NCI-H774 (cell line): ENCODE results near the gene LBHD1.
"Not testable (repeated sequence)": the region's sequence is repeated elsewhere in the genome, so short reads cannot be mapped to it uniquely, and the experiment has no call there.

Experiments
- DNase-seq: peaks from one replicate; lab custom pipeline; 2025; lab: John Stamatoyannopoulos, UW

LBHD1 gene

GRCh38 chr11:62664405-62665074, 7.5 kb downstream of the LBHD1 start:
- peak; percentile 65 for DNase-seq

- DNase-seq, result no peak
Observed at GRCh38 chr11:62656796-62657429, 15.2 kb downstream of the LBHD1 start.

- DNase-seq, result no peak
Observed at GRCh38 chr11:62654297-62654696, 17.8 kb downstream of the LBHD1 start.

DNA sequence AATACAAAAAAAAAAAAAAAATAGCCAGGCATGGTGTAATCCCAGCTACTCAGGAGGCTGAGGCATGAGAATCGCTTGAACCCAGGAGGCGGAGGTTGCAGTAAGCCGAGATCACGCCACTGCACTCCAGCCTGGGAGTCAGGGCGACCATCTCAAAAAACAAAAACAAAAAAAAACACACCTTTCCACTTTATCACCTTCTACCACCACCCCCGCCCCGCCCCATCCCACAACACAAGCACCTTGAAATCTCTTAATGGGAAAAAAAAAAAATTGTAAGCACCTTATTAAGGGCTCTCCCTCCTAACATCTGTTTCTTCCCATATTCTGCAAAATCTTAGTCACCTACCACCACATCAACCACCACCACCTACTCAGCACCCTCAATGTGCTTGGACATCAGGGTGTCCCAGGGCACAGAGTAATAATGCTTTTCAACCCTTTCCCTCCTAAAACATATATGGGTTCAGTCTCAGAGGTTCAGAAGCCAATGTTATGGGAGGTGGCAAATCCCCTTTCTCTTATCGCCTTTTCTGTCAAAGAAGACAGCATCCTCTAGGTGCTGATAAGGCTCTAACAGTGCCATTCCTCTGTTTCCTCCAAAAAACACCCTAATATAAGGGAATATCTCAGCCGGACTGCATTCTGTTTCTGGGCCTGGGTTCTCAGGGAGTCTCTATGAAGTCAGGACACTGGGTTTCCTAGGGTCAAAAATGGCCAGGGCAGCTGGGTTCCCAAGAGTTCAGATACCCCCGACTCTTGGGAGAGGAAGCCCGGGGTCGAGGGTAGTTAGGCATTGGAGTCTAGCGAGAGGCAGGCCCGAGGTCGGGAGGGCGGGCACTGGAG, 19.7 kb downstream of the LBHD1 start:
- DNase-seq, result no peak

DNA sequence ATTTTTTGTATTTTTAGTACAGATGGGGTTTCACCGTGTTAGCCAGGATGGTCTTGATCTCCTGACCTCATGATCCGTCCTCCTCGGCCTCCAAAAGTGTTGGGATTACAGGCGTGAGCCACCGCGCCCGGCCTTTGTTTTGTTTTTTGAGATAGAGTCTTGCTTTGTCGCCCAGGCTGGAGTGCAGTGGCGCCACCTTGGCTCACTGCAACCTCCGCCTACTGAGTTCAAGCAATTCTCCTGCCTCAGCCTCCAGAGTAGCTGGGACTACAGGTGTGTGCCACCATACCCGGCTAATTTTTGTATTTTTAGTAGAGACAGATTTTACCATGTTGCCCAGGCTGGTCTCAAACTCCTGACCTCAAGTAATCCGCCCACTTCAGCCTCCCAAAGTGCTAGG, 21.8 kb downstream of the LBHD1 start:
- not testable (repeated sequence) for DNase-seq

- DNase-seq, result no peak
Observed at GRCh38 chr11:62649486-62649885, 22.6 kb downstream of the LBHD1 start.

DNA sequence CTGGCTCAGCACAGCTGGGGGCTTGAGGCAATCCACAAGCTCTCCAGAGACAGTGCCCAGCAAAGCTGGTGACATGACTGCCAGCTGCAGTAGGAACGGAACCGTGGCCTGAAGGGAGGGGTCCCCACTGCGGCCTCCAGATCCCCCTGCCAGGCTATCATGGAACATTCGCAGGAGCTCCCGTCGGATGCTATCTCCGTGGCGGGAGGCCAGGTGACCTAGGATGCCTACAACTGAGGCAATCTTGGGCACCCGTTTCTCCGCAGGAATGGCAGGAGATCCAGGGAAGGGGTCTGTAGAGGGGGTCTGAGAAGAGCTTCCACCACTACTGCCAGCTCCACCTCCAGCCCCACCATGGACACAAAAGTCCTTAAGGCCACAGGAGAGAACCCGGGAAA, 23.1 kb downstream of the LBHD1 start:
- no peak for DNase-seq

DNA sequence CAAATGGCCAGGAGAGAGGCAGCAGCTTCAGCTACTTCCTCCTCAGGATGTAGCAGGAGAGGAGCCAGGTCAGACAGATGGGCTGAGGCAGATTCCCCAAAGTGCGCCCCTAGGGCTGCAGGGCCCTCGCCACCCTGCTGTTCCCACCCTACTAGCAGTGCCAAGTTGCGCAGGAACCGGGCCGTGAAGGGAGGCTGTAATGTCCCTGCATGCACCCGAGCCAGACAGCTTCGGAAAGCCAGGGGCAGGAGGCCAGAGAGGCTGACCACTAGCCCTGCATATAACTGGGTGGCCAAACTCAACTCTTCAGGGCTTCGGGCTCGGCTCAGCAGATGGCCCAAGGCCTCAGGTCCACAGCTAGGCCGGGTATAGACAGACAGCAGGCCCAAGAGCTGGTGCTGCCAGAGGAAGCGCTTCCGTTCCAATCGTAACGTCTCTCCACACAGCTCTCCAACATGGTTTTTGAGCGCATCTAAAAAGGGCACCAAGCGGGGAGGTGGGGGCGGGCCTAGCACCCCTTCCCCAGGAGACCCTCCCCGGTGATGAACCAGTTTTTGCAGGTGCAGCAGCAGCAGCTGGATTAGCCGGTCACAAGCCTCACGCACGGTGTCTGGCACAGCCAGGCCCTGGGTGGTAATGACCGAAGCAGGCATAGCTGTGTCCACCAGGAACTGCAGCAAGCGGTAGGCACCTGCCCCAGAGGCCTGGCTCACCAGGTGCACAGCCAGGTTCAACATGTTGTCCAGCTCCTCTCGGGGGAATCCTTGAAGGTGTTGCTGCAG, 23.7 kb downstream of the LBHD1 start:
- no peak for DNase-seq

GRCh38 chr11:62647609-62648005, 24.5 kb downstream of the LBHD1 start:
- DNase-seq, result no peak

GRCh38 chr11:62646825-62647608, 25.1 kb downstream of the LBHD1 start:
- DNase-seq, result no peak

- peak; percentile 98 for DNase-seq
Observed at GRCh38 chr11:62645946-62646824, 25.9 kb downstream of the LBHD1 start, which contains the start of gene GANAB. Gene GANAB, minus strand, starts transcription at chr11:62646613. Its CDS starts 14 bp downstream, at chr11:62646599.

DNA sequence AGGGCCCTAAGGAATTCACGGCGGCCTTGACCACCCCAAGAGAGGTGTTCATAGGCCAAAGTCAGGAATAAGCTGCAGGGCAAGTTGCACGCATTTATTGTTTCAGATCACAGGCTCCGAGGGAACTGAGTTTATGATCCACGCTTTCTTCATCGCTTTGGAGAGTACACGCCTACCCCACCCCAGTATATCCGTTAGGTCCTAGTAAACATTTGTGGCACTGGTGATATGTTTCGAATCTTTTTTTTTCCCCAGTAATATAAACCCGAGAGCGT, 26.5 kb downstream of the LBHD1 start:
- no peak for DNase-seq

DNA sequence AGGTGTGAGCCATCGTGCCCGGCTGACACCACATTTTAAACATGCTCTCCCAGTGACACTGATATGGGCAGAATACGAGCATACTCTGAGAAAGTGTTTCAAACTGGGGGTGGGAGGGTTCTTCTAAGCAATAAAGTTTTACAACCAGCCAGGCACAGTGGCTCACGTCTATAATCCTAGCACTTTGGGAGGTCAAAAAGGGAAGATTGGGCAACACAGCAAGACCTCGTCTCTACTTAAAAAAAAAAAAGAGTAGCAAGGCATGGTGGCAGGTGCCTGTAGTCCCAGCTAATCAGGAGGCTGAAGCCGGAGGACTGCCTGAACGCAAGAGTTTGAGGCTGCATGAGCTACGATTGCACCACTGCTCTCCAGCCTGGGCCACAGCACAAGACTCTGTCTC, 27.8 kb downstream of the LBHD1 start:
- DNase-seq, result no peak

GRCh38 chr11:62632492-62632891, 39.6 kb downstream of the LBHD1 start:
- no peak for DNase-seq

DNA sequence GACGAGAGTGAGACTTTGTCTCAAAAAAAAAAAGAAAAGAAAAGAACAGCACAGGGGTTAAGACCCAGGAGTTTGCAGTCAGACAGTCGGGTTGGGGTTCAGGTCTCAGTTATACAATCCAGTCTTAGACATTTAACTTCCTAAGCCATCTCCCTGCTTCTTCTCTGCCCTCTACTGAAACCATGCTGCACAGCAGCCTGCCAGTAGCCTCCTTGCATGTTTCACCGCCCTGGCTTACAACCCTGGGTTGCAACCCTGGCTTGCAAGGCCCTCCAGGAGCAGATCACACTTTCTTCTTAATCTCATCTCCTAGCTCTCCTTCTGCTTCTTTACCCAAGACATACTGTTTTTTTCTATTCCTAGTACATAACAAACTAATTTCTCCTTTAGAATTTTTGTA, 44.4 kb downstream of the LBHD1 start:
- DNase-seq, result no peak

DNA sequence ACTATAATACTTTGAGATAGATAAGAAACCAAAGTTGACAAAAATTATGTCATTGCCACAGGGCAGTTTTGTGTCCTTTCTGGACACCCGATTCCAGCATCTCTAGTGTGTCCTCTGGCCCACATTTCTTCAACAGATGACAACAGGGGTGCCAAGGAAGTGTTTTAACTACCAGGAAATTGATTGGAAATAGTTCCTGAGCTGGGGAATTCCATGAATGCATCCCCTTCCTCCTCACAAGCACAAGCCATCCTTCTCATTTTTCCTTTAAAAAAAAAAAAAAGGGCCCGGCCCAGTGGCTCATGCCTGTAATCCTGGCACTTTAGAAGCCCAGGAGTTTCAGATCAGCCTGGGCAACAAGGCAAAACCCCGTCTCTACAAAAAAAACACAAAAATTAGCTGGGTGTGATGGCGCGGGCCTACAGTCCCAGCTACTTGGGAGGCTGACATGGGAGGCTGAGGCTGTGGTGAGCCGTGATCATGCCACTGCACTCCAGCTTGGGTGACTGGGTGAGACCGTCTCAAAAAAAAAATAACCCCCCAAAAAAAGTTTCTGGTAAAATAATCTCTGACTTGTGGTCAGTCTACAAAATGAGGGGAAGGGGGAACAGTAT, 49.5 kb downstream of the LBHD1 start:
- no peak for DNase-seq

GRCh38 chr11:62621567-62622470, 50.2 kb downstream of the LBHD1 start, which contains the start of gene B3GAT3:
Gene B3GAT3, minus strand, starts transcription at chr11:62621986. Its CDS starts 39 bp downstream, at chr11:62621947.
- peak; percentile 99 for DNase-seq

- DNase-seq, result no peak
Observed at GRCh38 chr11:62621027-62621566, 51.0 kb downstream of the LBHD1 start.

DNA sequence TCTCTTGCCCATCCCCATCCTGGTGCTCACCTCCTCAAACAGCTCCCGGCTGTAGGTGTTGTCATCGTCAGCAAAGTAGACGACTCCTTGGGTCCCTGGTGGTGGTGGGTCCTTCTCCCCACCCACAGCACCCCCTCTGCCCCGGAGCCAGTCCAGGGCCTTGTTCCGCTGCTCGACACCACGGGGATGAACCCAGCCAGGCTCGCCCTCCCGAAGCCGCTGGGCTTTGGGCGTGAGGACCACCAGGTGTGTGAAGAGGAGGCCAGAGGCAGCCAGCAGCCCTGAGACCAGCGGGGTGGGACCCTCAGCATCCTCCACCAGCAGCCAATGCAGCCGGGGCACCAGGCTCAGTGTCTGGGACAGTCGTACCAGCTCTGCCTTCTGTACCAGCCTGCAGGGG, 55.1 kb downstream of the LBHD1 start:
- DNase-seq, result not testable (repeated sequence)
